LNCaP clone FGC (cell line): ENCODE data around the gene KRT85.

Source experiments
- DNase-seq: peaks from one replicate; pipeline ENCODE4 v3.0.0-alpha.2; 2011; ENCODE audit warnings: low read depth
- H3K4me3 ChIP-seq: 2 replicates; pipeline ENCODE4 v1.5.1; 2011; ENCODE audit warnings: mild to moderate bottlenecking, low read depth, low read length, control low read depth
- CTCF ChIP-seq: IDR thresholded peaks from 2 replicates; pipeline ENCODE4 v1.5.1; 2012; ENCODE audit warnings: mild to moderate bottlenecking; ENCODE audit not compliant: control insufficient read depth, insufficient read depth; ENCODE audit errors: extremely low read depth

The KRT85 gene

GRCh38 chr12:52327830-52328500 lies 39.3 kb downstream of the KRT85 start:
- no peak for DNase-seq
- TF ChIP-seq CTCF: no peak
- H3K4me3 ChIP-seq: no peak overlapping the region

- peak; percentile 100 for TF ChIP-seq CTCF
- DNase-seq: peak; percentile 95
- H3K4me3 ChIP-seq: no peak overlapping the region
These were observed 40.0 kb downstream of the KRT85 start for GRCh38 chr12:52327052-52327829.

GRCh38 chr12:52324153-52324444 lies 43.2 kb downstream of the KRT85 start:
- DNase-seq: no peak
- no peak for TF ChIP-seq CTCF

GRCh38 chr12:52323416-52324152 lies 43.7 kb downstream of the KRT85 start:
- H3K4me3 ChIP-seq: no peak overlapping the region
- DNase-seq: no peak
- no peak for TF ChIP-seq CTCF

More at GRCh38 chr12:52324153-52324444, 43.2 kb downstream of the KRT85 start:
- H3K4me3 ChIP-seq: no peak overlapping the region

GRCh38 chr12:52323001-52323400 lies 44.3 kb downstream of the KRT85 start:
- H3K4me3 ChIP-seq: no peak overlapping the region
- no peak for TF ChIP-seq CTCF

GRCh38 chr12:52322069-52322468 lies 45.2 kb downstream of the KRT85 start:
- no peak for DNase-seq
- no peak overlapping the region for H3K4me3 ChIP-seq
- TF ChIP-seq CTCF: no peak

More at GRCh38 chr12:52323001-52323400, 44.3 kb downstream of the KRT85 start:
- no peak for DNase-seq
